Activated CD4-positive, alpha-beta memory T cell treated with anti-CD3 and anti-CD28 coated beads, Interleukin-2, amount 10 ng/mL, durations not matched to agents 7 days and 5 days (primary cell): Measurements from ENCODE around the gene BNC1. TPM values are rescaled to one million over a fixed set of nuclear protein-coding genes. Genes with fewer than 3 reads are reported as not detected.

ENCODE experiments used
- CTCF ChIA-PET: fragments of 350-600 bp; sonication (Branson Sonifier 250); formaldehyde crosslinking; loops from one replicate; lab custom pipeline; 2021; ENCODE audit warnings: antibody characterized with exemption, inconsistent platforms; lab: Charles Lee
- POLR2A ChIA-PET: fragments of 350-600 bp; sonication (Branson Sonifier 250); formaldehyde crosslinking; loops from one replicate; lab custom pipeline; 2021; ENCODE audit warnings: antibody characterized with exemption; lab: Charles Lee
- DNase-seq: peaks from one replicate; pipeline ENCODE4 v3.0.0-alpha.2; 2020
- H3K27ac Mint-ChIP-seq: one replicate; pipeline ENCODE4 v1.8.0; 2021; ENCODE audit warnings: mild to moderate bottlenecking, mixed read lengths
- H3K27me3 Mint-ChIP-seq: one replicate; pipeline ENCODE4 v1.8.0; 2021; ENCODE audit warnings: mixed read lengths
- H3K36me3 Mint-ChIP-seq: one replicate; pipeline ENCODE4 v1.8.0; 2021; ENCODE audit warnings: low read depth, mixed read lengths
- H3K4me1 Mint-ChIP-seq: one replicate; pipeline ENCODE4 v1.8.0; 2021; ENCODE audit warnings: mixed read lengths
- H3K4me3 Mint-ChIP-seq: one replicate; pipeline ENCODE4 v1.8.0; 2021; ENCODE audit warnings: mild to moderate bottlenecking, mixed read lengths
- H3K9me3 Mint-ChIP-seq: one replicate; pipeline ENCODE4 v1.8.0; 2021; ENCODE audit warnings: mixed read lengths
- total RNA-seq, 2 experiments: library from RNA; stranded (reverse); gene quantifications; one replicate each; pipeline ENCODE4 v1.2.3, GENCODE V29; 2021

BNC1 gene
- total RNA-seq, 2 experiments from 2014 or later: not detected

- peaks cover 3% of the 10 kb centered on the region for H3K4me1 Mint-ChIP-seq
- POLR2A ChIA-PET: no interaction called here
- H3K36me3 Mint-ChIP-seq: no peaks in the 10 kb centered on the region
- H3K4me3 Mint-ChIP-seq: no peak overlapping the region
- no peak overlapping the region for H3K27ac Mint-ChIP-seq
- peaks cover 47% of the 10 kb centered on the region for H3K27me3 Mint-ChIP-seq
- no peaks in the 10 kb centered on the region for H3K9me3 Mint-ChIP-seq
- CTCF ChIA-PET: interaction anchor here (1.0 kb wide), 1 partner anchor 39 kb away, joined by 3 read pairs; no protein-coding TSS in a partner anchor
- no peak for DNase-seq
Observed at GRCh38 chr15:83288381-83288801, 3.9 kb upstream of the BNC1 start.

- Mint-ChIP-seq H3K4me3 (no peak overlapping the region), H3K9me3 (no peaks in the 10 kb centered on the region), H3K36me3 (no peaks in the 10 kb centered on the region), H3K27me3 (peaks cover 53% of the 10 kb centered on the region), H3K27ac (no peak overlapping the region), H3K4me1 (peaks cover 3% of the 10 kb centered on the region)
- no peak for DNase-seq
- POLR2A ChIA-PET: no interaction called here
- CTCF ChIA-PET: interaction anchor here (1.0 kb wide), 1 partner anchor 38 kb away, joined by 3 read pairs; no protein-coding TSS in a partner anchor
Observed at GRCh38 chr15:83287541-83288027, 3.1 kb upstream of the BNC1 start.

- H3K4me3 Mint-ChIP-seq: no peak overlapping the region
- H3K4me1 Mint-ChIP-seq: peaks cover 3% of the 10 kb centered on the region
- POLR2A ChIA-PET: no interaction called here
- H3K36me3 Mint-ChIP-seq: no peaks in the 10 kb centered on the region
- DNase-seq: no peak
- H3K27me3 Mint-ChIP-seq: peaks cover 60% of the 10 kb centered on the region
- H3K9me3 Mint-ChIP-seq: no peaks in the 10 kb centered on the region
- CTCF ChIA-PET: no interaction called here
- no peak overlapping the region for H3K27ac Mint-ChIP-seq
Observed at GRCh38 chr15:83285979-83286553, 1.6 kb upstream of the BNC1 start.

- POLR2A ChIA-PET: no interaction called here
- peaks cover 3% of the 10 kb centered on the region for H3K4me1 Mint-ChIP-seq
- H3K27me3 Mint-ChIP-seq: peaks cover 65% of the 10 kb centered on the region
- no peak for DNase-seq
- CTCF ChIA-PET: no interaction called here
- no peaks in the 10 kb centered on the region for H3K9me3 Mint-ChIP-seq
- no peak overlapping the region for H3K27ac Mint-ChIP-seq
- H3K36me3 Mint-ChIP-seq: no peaks in the 10 kb centered on the region
- no peak overlapping the region for H3K4me3 Mint-ChIP-seq
Observed at GRCh38 chr15:83285284-83285978, 967 bp upstream of the BNC1 start.

GRCh38 chr15:83283813-83284558 lies 478 bp downstream of the BNC1 start:
- H3K4me1 Mint-ChIP-seq: peaks cover 3% of the 10 kb centered on the region
- H3K9me3 Mint-ChIP-seq: no peaks in the 10 kb centered on the region
- H3K4me3 Mint-ChIP-seq: no peak overlapping the region
- CTCF ChIA-PET: no interaction called here
- peaks cover 72% of the 10 kb centered on the region for H3K27me3 Mint-ChIP-seq
- H3K27ac Mint-ChIP-seq: no peak overlapping the region
- POLR2A ChIA-PET: interaction anchor here (1.1 kb wide), 1 partner anchor 15 kb away, joined by 3 read pairs; no protein-coding TSS in a partner anchor
- H3K36me3 Mint-ChIP-seq: no peaks in the 10 kb centered on the region
- no peak for DNase-seq

- Mint-ChIP-seq H3K36me3 (no peaks in the 10 kb centered on the region), H3K27me3 (peaks cover 73% of the 10 kb centered on the region), H3K27ac (no peak overlapping the region), H3K9me3 (no peaks in the 10 kb centered on the region), H3K4me3 (no peak overlapping the region), H3K4me1 (peaks cover 3% of the 10 kb centered on the region)
- CTCF ChIA-PET: no interaction called here
- no peak for DNase-seq
- POLR2A ChIA-PET: interaction anchor here (1.1 kb wide), 1 partner anchor 14 kb away, joined by 3 read pairs; no protein-coding TSS in a partner anchor
Observed at GRCh38 chr15:83283138-83283812, 1.2 kb downstream of the BNC1 start.

GRCh38 chr15:83282776-83283137 lies 1.7 kb downstream of the BNC1 start:
- CTCF ChIA-PET: no interaction called here
- Mint-ChIP-seq H3K27me3 (peaks cover 73% of the 10 kb centered on the region), H3K4me1 (peaks cover 3% of the 10 kb centered on the region), H3K36me3 (no peaks in the 10 kb centered on the region), H3K27ac (no peak overlapping the region), H3K4me3 (no peak overlapping the region), H3K9me3 (no peaks in the 10 kb centered on the region)
- POLR2A ChIA-PET: interaction anchor here (1.1 kb wide), 1 partner anchor 14 kb away, joined by 3 read pairs; no protein-coding TSS in a partner anchor
- DNase-seq: no peak

- H3K9me3 Mint-ChIP-seq: no peaks in the 10 kb centered on the region
- DNase-seq: no peak
- peaks cover 3% of the 10 kb centered on the region for H3K4me1 Mint-ChIP-seq
- no peak overlapping the region for H3K4me3 Mint-ChIP-seq
- no peaks in the 10 kb centered on the region for H3K36me3 Mint-ChIP-seq
- peaks cover 67% of the 10 kb centered on the region for H3K27me3 Mint-ChIP-seq
- ChIA-PET POLR2A (no interaction called here), CTCF (no interaction called here)
- no peak overlapping the region for H3K27ac Mint-ChIP-seq
Observed at GRCh38 chr15:83282141-83282540, 2.3 kb downstream of the BNC1 start.

- no peaks in the 10 kb centered on the region for H3K4me1 Mint-ChIP-seq
- H3K27ac Mint-ChIP-seq: no peak overlapping the region
- H3K36me3 Mint-ChIP-seq: no peaks in the 10 kb centered on the region
- ChIA-PET CTCF (no interaction called here), POLR2A (no interaction called here)
- DNase-seq: no peak
- peaks cover 41% of the 10 kb centered on the region for H3K27me3 Mint-ChIP-seq
- no peak overlapping the region for H3K4me3 Mint-ChIP-seq
- H3K9me3 Mint-ChIP-seq: no peaks in the 10 kb centered on the region
Observed at GRCh38 chr15:83278191-83278590, 6.3 kb downstream of the BNC1 start.

GRCh38 chr15:83276661-83277060 lies 7.8 kb downstream of the BNC1 start:
- ChIA-PET POLR2A (no interaction called here), CTCF (no interaction called here)
- Mint-ChIP-seq H3K27ac (no peak overlapping the region), H3K27me3 (peaks cover 28% of the 10 kb centered on the region), H3K9me3 (no peaks in the 10 kb centered on the region), H3K4me3 (no peak overlapping the region), H3K36me3 (no peaks in the 10 kb centered on the region), H3K4me1 (no peaks in the 10 kb centered on the region)
- DNase-seq: no peak

GRCh38 chr15:83275412-83275811 lies 9.1 kb downstream of the BNC1 start:
- Mint-ChIP-seq H3K27me3 (peaks cover 22% of the 10 kb centered on the region), H3K9me3 (no peaks in the 10 kb centered on the region), H3K36me3 (no peaks in the 10 kb centered on the region), H3K4me1 (no peaks in the 10 kb centered on the region), H3K4me3 (no peak overlapping the region), H3K27ac (no peak overlapping the region)
- CTCF ChIA-PET: no interaction called here
- DNase-seq: no peak
- POLR2A ChIA-PET: no interaction called here

GRCh38 chr15:83270176-83270575 lies 14.3 kb downstream of the BNC1 start:
- POLR2A ChIA-PET: no interaction called here
- no peaks in the 10 kb centered on the region for H3K4me1 Mint-ChIP-seq
- H3K9me3 Mint-ChIP-seq: no peaks in the 10 kb centered on the region
- H3K27me3 Mint-ChIP-seq: peaks cover 26% of the 10 kb centered on the region
- no peak for DNase-seq
- no peak overlapping the region for H3K27ac Mint-ChIP-seq
- no peak overlapping the region for H3K4me3 Mint-ChIP-seq
- CTCF ChIA-PET: no interaction called here
- H3K36me3 Mint-ChIP-seq: no peaks in the 10 kb centered on the region

GRCh38 chr15:83268147-83268546 lies 16.3 kb downstream of the BNC1 start:
- Mint-ChIP-seq H3K36me3 (no peaks in the 10 kb centered on the region), H3K27ac (no peak overlapping the region), H3K4me3 (no peak overlapping the region), H3K4me1 (no peaks in the 10 kb centered on the region), H3K27me3 (peaks cover 23% of the 10 kb centered on the region), H3K9me3 (no peaks in the 10 kb centered on the region)
- CTCF ChIA-PET: interaction anchor here (1.2 kb wide), 1 partner anchor 21 kb away, joined by 4 read pairs; no protein-coding TSS in a partner anchor
- POLR2A ChIA-PET: no interaction called here
- DNase-seq: no peak
